ENCODE data around the gene RAD54L.

DNA sequence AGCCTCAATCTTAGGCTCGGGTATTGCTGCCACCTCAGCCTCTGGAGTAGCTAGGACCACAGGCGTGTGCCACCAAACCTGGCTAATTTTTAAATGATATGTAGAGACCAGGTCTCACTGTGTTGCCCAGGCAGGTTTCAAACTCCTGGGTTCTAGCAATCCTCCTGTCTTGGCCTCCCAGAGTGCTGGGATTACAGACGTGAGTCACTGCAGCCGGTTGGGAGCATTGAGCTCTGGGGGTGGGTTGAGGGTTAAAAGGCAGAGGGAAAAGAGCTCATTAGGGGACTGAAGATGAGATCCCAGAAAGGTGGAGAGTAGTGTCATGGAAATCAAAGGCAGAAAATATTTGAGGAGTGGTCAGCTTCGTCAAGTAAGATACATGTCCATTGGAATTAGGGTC lies 7.1 kb downstream of the RAD54L start:
- TF ChIP-seq POLR2A (IDR thresholded peaks at IDR 0.05), result no peak
- TF ChIP-seq, protein P1, sequence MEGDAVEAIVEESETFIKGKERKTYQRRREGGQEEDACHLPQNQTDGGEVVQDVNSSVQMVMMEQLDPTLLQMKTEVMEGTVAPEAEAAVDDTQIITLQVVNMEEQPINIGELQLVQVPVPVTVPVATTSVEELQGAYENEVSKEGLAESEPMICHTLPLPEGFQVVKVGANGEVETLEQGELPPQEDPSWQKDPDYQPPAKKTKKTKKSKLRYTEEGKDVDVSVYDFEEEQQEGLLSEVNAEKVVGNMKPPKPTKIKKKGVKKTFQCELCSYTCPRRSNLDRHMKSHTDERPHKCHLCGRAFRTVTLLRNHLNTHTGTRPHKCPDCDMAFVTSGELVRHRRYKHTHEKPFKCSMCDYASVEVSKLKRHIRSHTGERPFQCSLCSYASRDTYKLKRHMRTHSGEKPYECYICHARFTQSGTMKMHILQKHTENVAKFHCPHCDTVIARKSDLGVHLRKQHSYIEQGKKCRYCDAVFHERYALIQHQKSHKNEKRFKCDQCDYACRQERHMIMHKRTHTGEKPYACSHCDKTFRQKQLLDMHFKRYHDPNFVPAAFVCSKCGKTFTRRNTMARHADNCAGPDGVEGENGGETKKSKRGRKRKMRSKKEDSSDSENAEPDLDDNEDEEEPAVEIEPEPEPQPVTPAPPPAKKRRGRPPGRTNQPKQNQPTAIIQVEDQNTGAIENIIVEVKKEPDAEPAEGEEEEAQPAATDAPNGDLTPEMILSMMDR (IDR thresholded peaks at IDR 0.05), result no peak
- no peak for TF ChIP-seq POLR2AphosphoS5 (IDR thresholded peaks at IDR 0.05)
